NCI-H2196 treated with DMSO at 0.1 percent for 48 hours (cell line): Measurements from ENCODE around the gene TOMM20.

Source experiments
- DNase-seq: peaks from one replicate; lab custom pipeline; 2025; ENCODE audit not compliant: unreplicated experiment; lab: John Stamatoyannopoulos, UW

Gene TOMM20

GRCh38 chr1:235068158-235069121, 60.2 kb downstream of the TOMM20 start:
- no peak for DNase-seq

DNA sequence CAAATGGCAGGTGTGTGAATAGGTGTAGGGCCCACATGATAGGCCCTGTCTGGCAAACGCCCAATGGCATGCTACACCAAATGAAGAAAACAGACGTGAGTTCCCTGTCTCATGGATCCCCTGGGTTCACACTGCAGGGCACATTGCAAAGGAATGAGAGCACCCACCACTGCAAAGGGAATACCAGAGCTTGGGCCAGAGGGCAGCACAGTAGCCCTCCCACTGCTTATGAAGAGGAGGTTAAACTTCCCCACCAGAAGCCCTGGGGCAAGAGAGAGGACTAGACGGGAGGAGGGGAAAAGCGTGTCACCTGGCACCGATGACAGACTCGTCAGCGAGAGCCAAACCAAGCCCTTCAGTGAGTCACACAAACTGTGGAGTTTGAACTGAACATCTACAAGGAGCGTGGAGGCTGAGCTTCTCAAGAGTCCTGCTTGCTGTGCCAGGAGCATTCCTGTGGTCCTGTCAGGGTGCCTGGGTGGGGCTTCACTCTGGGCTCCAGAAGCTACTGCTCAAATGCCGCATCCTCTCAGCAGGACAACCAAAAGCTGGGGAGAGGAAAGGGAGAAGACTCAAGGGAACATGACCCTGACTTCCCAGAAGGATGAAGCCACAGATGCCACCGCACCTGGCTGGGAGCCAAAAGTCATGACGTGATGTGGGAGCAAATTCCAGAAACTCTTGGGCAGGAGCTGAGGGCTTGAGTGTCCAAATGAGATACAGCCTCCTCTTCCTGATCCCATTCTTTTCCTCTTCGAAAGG, 61.1 kb downstream of the TOMM20 start:
- peak; percentile 66 for DNase-seq

GRCh38 chr1:235063068-235063765, 65.4 kb downstream of the TOMM20 start:
- DNase-seq, result no peak

DNA sequence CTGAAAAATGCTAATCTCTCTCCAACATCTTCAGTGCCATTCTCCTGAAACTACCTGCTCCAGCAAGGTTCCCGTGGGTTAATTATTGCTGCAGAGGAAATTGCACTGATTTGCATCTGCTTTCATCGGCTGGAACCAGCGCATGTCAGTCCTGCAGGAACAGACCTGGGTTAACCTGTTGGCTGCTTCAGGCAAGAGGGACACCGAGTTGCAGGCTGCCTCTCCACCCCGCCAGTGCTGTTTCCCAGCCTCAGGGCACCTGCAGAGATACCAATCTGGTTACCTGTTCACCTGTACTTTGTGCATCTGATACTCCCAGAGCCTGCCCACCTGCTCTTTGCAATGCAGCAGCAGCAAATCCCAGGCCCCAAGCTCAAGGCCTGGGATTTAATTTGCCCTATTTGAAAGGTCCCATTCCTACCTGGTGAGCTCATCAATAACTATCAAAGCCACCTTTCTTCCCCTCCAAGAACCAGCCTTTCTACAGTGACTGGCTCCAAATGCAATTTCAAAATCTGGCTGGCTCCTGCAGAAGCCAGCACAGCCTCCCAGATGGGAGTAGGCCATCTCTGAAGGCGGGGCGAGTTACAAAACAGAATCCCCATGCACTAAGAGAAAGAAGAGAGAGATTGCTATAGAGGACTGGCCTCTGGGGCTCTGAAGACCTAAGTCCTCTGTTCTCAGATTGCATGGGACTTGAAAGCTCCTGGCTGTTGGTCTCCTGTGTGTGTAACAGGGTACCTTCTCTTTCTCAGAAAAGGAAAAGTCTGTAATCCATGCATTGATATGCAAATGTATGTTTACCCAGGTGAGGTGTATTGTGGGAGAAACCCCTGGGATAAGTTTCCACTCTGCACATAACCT, 67.8 kb downstream of the TOMM20 start:
- DNase-seq, result no peak
